Astrocyte of the spinal cord (primary cell): Measurements from ENCODE around the gene TSPYL1.

Experiments
- DNase-seq: peaks from one replicate; pipeline ENCODE4 v3.0.0; 2011; ENCODE audit warnings: low read depth, low spot score
- H3K4me3 ChIP-seq: 2 replicates; pipeline ENCODE4 v1.5.1; 2011; ENCODE audit warnings: low read depth, mild to moderate bottlenecking, low read length, moderate library complexity
- CTCF ChIP-seq: IDR thresholded peaks from 2 replicates; pipeline ENCODE4 v1.5.1; 2012; ENCODE audit warnings: low read depth, mild to moderate bottlenecking, low read length, inconsistent platforms
- in situ Hi-C: cut with HindIII; loops from 2 replicates; pipeline ENCODE4 v1.10.0; 2017; ENCODE audit warnings: low sequenced_read_pairs

TSPYL1 gene

GRCh38 chr6:116265041-116265829, 14.5 kb downstream of the TSPYL1 start:
- no peak overlapping the region for H3K4me3 ChIP-seq
- in situ Hi-C loops: no loop called here
- no peak for DNase-seq
- no peak for TF ChIP-seq CTCF

DNA sequence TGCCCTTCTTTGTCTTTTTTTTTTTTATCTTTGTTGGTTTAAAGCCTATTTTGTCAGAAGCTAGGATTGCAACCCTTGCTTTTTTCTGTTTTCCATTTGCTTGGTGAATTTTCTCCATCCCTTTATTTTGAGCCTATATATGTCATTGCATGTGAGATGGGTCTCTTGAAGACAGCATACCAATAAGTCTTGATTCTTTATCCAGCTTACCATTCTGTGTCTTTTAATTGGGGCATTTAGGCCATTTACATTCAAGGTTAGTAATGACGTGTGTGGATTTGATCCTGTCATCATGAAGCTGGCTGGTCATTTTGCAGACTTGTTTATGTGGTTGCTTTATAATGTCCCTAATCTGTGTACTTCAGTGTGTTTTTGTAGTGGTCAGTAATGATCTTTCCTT, 16.4 kb downstream of the TSPYL1 start:
- no peak overlapping the region for H3K4me3 ChIP-seq
- TF ChIP-seq CTCF: no peak
- DNase-seq: no peak
- in situ Hi-C loops: no loop called here

- in situ Hi-C loops: no loop called here
- DNase-seq: no peak
- no peak for TF ChIP-seq CTCF
- no peak overlapping the region for H3K4me3 ChIP-seq
Measured at GRCh38 chr6:116258520-116258919, 21.2 kb downstream of the TSPYL1 start.

- TF ChIP-seq CTCF: no peak
- H3K4me3 ChIP-seq: no peak overlapping the region
- no peak for DNase-seq
- in situ Hi-C loops: no loop called here
Measured at GRCh38 chr6:116256694-116257093, 23.0 kb downstream of the TSPYL1 start.

DNA sequence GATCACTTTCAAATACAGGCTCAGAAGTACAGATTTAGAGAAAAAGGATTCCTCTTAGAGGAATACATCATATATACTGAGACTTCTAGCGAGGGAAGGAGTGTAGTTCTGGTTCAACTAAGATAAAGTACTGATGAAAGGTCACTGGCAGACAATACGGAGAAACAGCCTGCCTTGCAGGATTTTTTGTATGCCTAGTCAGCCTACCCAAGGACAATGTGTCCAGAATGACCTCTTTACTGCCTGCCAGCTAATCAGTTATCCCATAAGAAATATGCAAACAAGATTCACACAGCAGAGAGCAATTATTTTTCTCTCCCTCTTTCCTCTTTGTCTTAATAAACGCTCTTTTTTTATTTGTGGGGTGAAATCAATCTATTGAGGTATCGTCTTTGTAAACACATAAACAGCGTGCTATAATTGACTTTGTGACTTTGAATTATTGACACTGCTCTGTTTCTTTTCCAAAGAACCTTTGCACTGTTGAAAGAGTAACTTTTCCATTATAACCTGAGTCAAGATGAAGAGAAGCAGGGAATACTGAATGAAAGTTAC, 24.4 kb downstream of the TSPYL1 start:
- no peak overlapping the region for H3K4me3 ChIP-seq
- in situ Hi-C loops: no loop called here
- no peak for DNase-seq
- TF ChIP-seq CTCF: no peak

- DNase-seq: no peak
- peak overlapping the region; percentile 96 for H3K4me3 ChIP-seq
- no peak for TF ChIP-seq CTCF
- in situ Hi-C loops: no loop called here
Measured at GRCh38 chr6:116254297-116255056, 25.3 kb downstream of the TSPYL1 start.
